Ureter (tissue), 1 donor: ENCODE data around the gene LYVE1. TPM values are rescaled to one million over a fixed set of nuclear protein-coding genes. Genes with fewer than 3 reads are reported as not detected.

Experiments
- DNase-seq: peaks from one replicate; pipeline ENCODE4 v3.0.0-alpha.2; 2020; ENCODE audit warnings: low spot score
- total RNA-seq: library from RNA; stranded (reverse); gene quantifications from one replicate; pipeline ENCODE4 v1.2.4, GENCODE V29; 2023
- donor health status: DM: yes; HTN: yes; CAD: no.

LYVE1 gene
- total RNA-seq, 1 donor from 2014 or later, result 30.8 TPM

DNA sequence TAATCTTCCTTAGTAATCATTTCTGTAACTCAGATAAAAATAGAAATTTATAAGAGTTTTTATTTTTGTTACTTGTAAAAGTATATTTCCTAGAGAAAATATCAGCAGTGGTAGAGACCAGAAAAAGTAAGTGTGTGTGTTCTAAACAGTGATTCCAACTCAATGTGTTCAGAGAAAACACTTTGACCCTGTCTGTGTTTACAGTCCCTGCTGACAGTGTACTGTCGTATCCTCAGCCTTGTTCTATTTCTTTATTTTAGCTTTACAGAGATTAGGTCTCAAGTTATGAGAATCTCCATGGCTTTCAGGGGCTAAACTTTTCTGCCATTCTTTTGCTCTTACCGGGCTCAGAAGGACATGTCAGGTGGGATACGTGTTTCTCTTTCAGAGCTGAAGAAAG, 10.2 kb downstream of the LYVE1 start:
- no peak for DNase-seq

DNA sequence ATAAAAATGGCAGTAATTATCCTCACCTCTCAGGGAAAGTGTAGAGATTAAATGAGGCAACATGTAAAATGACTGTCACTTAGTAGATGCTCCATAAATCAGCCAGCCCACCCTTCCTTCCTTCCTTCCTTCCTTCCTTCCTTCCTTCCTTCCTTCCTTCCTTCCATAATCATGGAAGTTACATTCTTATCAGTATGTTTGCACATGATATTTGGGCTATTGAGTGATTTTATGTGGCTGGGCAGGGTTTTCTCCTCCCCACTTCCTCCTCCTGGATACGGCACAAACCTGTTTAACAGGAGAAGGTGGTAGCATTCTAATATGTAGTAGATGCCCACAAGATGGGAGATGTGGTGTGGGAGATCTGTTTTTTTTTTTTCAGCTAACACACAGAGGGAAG, 11.9 kb downstream of the LYVE1 start:
- no peak for DNase-seq

DNA sequence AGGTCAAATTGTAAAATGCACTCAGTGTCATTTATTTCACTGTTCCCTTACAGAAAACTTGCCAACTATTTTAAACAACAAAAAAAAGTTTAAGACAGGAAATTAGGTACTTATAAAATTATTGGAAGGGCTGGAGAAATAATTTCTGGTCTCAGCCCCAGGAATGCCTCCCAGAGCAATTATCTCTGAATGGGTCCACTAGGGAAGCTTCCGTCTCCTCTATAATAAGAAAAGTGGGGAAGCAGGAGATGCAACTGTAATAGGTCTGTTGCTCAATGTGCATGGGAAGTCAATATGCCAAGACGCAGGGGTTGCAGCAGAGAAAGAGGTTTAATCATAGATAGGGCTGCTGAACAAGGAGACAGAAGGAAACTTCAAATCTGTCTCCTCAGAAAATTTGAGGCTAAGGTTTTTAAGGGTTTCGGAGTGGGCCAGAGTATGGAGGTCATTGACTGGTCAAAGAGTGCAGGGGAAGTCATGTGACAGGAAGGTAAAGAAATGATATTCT, 16.6 kb downstream of the LYVE1 start:
- DNase-seq, result no peak

DNA sequence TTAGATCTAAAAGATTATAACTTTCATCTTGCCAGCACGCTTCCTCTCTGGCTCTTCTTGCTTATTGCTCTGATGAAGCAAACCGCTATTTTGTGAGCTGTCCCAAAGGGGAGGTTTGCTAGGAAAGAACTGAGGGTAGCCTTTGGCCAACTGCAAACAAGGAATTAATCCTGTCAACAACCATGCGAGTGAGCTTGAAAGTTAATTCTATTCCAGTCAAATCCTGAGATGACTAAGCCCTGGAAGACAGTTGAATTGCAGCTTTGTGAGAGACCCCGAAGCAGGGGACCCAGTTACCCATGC, 17.2 kb downstream of the LYVE1 start:
- no peak for DNase-seq

DNA sequence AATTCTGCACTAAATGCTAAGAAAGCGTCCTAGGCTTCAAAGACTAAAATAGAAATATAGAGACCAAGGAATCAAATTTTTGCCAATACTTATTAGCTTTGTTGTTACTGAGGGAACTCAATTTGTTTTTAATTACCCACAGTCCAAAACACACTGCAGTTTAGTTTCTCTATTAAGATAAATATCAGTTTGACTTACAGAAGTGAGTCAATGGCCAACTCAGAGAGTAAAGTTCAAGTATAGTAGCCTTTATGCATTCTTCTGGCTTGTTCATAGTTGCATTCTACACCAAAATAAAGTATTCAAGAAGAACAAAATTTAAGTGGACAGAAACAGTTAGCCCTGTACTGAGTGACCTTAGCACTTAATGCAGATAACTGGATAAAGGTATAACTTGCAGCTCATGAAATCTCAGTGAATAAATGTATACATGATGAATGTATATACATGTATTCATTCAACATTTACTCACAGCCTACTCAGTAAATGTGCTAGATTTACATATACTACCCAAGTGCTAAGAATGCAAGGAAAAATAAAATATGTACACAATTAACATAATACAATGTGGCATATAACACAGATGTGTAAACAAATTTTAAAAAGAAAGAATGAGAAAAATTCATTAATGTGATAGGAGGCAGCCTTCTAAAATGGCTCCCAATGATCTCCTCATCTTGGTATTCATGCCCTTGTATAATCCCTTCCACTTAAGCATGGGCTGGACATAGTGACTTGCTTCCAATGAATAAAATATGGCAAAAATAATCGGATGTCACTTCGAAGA, 17.8 kb downstream of the LYVE1 start:
- DNase-seq, result no peak

DNA sequence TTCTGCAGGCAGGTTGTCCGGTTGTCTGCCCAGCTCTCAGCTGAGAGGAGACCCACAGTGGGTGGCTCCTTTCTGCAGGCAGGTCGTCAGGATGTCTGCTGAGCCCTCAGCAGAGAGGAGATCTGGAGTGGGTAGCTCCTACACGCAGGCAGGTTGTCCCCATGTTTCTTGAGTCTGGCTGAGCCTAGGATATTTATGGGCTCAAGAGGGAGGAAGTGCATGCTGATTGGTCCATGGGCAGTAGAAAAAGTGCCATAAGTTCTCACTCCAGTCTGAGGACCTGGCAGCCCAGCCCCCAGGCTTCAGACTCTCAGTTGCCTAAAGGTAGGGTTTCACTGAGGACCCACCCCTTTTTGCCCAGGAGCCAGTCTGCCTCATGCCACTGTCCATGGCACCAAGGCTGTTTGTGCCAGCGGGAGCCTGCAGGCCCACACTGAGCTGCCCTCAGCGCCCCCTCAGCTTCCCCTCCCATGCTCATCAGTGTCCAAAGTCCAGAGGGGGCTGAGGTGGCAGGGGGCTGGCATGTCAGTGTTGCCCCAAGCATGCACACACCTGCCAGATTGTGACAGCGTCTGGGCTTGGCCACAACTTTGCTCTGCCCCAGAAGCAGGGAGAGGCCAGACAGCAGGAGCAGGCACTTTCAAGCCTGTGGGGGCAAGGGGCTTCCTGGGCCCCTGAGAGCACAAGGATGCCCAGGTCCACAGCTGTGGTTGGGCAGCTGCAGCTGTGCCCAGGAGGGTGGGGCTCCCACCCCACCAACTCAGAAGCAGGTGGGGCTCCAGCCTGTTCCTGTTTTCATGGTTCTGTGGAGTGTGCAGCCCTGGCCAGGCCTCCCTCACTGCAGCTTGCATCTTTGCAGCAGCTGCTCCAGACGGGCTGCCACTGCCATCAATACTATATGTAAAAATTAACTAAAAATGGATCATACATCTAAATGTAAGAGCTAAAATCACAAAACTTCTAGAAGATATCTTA, 23.7 kb downstream of the LYVE1 start:
- DNase-seq, result no peak

DNA sequence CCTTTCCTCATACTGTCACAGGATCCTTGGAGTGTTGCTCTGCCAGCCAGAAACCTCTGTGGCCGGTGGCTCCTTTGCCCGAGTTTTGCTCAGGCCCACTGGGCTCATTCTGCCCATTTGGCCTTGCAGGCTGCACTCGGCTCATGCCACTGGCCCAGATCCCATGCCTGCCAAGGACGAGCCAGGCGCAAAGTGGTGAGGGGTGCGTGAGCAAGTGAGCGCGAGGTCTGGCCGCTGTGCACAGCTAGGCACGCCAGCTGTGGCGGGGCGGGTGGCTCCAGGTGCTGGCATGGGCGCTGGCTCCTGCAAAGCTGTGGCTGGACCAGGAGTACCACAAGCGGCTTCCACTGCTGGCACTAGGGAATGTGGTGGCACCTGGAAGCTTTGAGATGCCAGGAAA, 24.7 kb downstream of the LYVE1 start:
- DNase-seq, result no peak

DNA sequence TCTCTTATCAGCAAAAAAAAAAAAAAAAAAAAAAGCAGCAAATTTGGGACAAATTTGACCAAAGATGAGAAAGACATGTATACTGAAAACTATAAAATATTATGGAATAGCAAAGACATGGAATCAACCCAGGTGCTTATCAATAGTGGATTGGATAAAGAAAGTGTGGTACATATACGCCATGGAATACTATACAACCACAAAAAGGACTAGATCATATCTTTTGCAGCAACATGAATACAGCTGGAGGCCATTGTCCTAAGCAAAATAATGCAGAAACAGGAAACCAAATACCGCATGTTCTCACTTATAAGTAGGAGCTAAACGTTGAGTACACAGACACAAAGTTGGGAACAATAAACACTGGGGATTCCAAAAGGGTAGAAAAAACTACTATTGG, 25.7 kb downstream of the LYVE1 start:
- DNase-seq, result no peak

DNA sequence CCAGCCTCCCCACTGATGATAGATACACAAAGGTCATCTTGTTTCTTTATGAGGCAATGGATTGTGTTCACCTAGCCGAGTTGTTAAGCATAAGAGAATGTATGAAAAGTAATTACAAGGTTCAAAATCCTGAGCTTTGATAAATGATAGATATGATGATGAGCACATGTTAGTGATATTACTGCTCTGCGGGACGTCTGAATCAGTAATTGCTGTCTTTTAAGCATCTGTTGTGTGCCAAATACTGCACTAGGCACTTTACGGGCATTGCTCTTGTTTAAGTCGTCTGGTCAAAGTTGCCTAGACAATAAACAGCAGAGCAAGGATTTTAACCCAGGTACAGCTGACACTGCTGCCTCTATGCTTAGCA, 26.9 kb downstream of the LYVE1 start:
- DNase-seq, result no peak

DNA sequence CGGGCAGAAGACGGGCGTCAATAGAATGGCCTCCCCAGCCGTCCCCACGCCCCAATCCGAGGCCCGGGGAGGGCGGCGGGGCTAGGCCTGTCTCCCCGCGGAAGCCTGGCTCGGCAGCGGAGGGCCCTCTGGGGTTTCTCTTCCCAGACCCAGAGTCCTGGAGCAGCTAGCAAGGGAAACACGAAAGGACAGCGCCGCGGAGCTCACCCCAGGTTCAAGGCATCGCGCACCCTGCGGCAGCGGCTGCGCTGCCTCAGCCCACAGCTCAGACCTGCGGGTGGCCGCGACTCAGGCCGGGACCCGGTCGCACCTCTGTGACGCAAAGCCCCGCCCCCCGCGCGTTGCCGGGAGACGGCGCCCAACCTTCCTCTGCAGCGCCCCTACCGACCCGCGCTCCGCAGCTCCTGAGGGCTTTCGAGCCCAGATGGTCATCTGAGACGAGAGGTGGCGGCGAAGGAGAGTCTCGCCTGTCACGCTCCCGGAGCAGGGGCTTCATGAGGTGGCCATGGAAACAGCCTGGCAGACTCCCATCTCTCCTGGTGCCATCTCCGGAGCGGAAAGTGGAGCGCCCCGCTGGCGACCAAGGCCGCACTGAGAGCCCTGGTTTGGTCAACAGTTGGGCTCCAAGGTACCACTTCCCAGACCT, 27.4 kb downstream of the LYVE1 start, which contains the start of gene RNF141:
Gene RNF141, minus strand, starts transcription at position 273 of the 646 bp plus-strand sequence. CDS start 7,029 bp downstream, outside the sequence.
- DNase-seq, result peak; percentile 96

DNA sequence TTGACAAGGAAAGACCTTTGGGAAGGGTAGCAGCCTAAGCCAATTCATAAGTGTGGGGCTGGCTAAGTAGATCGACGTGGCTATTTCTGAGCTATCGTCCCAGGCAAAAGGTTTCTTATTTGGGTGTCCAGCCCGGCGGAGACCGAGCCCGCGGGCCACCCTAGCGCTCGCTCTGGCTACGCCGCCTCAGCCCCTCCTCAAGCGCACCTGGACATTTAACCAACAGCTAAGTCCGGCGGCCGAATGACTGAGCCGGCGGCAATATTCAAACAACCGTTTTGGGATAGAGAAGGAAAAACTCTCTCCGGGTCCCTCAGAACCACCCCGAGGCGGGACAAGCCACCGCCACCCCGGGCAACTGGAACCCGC, 27.9 kb downstream of the LYVE1 start:
- peak; percentile 54 for DNase-seq

DNA sequence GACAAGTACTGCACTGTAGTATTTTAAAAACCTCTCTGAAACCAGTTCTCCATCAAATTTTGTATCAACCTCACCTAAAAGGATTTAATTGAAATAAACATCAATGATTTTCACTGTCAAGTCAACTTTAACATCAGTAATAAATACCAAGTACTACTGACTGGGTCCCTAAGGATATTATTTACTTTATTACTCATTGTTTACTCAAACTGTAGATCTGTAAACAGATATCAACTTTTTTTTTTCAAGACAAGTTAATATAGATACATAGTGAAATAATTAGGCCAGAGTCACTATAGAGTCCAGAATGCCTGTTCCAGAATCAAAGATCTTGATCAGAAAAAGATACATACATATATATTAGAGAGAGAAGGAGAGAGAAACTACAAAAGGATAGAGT, 29.1 kb downstream of the LYVE1 start:
- DNase-seq, result no peak

DNA sequence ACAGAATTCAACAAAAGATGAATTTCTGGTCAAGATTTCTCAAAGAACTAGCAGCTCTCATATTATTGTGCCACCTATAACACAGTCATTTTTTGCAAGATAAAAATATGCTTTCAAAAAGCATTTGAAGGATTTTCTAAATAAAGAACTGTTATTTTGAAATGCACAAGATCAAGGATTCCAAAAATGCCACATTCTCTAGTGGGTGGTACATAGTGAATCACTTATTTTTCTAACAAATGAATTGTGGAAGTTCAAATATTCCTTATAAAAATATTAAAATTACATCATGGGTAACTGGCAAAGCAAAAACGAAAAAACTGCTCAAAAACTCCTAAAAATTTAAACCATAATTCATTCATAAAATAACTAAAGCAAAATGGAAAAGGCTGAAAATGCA, 29.5 kb downstream of the LYVE1 start:
- no peak for DNase-seq

DNA sequence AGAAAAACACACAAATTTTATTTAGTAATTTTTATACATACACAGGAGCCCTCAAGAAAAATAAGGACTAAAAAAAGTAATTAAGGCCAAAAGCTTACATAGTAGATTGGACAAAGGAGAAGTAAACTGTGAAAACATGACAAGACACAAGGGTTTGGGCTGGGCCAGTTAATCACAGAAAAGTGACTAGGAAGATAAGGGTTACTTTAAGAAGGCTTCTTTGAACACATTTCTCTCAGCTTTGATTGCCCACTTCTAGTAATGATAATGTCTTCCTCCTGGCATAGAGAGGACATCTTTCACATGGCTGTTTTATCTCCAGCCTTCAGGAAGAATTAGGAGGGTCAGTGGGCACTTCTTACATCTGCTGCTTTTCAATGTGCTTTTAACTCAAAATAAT, 30.9 kb downstream of the LYVE1 start:
- no peak for DNase-seq

DNA sequence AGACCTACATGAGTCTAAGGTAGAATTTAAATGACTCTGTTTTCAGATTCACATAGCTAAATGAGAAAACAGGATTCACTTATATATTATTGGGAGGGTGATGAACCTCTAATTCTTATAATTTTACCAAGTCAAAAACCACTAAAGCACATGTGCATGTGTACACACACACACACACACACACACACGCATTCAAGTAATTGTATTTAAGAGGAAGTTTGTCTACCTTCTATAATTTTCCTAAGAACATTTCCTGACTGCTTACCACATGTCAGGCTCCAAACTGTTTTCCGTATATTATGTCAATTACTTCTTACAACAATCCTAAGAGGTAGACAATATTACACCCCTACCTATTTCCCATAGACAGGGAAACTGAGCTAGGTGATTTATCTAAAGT, 34.1 kb downstream of the LYVE1 start:
- no peak for DNase-seq

DNA sequence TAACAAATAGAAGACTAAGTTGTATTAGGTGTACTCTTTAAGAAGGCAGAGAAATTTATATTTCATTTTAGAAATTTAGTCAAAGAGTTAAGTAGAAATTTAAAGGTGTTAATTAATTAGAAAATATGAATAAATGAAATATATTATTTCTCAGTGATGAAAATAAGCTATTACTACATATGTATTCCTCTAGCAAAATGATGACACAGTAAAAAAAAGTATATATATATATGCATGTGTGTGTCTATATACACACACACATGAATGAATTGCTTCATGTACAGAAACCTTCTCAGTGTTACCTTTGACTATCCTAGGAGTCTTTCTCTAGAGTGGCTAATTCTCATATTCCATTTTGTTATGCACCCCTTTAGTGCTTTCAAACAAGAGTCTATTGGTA, 35.1 kb downstream of the LYVE1 start:
- no peak for DNase-seq

DNA sequence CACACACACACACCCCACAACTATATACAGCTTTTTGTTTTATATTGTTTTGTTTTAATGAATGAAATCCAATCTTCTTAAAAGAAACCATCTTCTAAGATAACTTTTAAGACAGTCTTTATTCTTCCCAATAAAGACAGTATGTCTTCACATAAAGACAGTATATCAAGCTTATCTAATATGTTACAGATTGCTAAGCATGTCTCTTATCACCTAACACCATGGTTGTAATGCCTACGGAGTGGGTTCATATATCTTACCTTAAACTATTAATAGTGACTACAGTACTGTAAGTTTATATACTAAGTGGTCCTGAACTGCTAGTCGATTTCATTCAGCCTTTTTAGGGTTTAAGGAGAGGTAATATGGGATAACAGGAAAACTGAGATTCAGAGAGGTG, 35.9 kb downstream of the LYVE1 start:
- DNase-seq, result no peak

DNA sequence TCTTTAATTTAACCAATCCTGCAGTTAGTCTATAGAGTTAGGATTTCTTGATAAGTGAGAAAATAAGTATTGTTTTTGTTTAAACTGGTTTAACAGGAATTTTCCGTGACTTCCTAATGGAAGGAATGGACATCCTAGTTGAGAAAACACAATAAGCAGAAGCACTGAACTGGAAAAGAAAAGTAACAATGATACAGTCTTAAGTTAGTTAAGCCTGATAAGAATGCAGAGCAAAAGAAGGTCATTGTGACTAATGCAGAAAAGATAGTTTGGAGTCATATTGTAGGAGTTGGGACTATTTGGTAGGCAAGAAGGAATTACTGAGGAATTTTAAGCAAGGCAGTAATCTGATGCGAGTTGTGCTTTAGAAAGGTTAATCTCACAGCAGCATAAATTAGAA, 39.2 kb downstream of the LYVE1 start:
- DNase-seq, result no peak

DNA sequence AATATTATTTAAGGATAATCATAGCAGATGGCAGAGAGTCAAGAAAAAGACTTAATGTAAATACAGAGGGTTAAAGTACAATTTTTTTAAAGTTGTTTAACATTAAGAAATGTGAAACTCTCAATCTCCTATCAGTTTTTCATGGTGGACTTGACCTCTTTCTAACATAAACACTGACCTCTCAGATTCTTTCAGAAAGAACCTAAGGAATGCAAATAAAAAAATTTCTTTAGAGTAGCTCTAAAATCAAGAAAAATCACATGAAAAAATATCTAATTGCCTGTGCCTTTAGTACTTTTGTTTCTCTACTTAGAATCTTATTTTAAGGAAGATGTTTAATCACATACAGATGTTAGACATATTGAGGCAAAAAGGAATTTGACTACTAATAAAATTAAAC, 40.3 kb downstream of the LYVE1 start:
- DNase-seq, result no peak

DNA sequence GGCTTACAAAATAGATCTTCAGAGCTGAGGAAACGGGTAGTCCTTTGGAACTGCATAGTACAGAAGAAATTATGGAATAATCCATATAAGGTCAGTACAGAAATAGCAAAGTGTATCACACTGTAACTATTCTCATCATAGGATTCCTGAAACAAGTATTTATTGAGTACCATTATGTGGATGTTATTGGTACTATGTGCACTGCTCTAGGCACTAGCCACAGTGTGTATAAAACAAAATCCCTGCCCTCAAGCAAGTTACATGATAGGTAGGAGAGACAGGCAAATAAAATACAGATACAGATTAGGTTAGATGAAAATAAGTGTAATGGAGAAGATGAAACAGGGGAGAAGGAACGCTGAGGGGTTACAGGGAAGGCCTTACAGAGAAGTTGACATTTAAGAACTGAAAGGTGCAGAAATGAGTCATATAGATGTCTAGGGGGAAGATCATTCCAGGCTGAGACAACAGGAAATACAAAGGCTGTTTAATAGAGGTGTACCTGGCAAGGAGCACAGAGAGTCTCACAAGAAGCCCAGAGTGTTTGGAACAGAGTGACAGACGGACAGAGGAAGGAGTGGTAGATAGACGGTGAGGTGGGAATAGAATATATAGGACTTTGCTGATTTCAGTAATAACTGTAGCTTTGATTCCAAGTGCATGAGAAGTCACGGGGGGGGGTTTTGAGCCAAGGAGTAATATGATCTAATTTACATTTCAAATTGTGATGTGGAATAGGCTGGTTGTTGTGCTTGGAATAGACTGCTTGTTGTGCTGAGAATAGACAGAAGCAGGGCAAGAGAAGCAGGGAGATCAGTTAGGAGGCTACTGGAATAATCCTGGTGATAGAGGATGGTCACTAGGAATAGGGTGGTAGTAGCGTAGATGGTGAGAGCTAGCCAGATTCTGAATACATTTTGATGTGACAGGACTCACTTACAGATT, 41.2 kb downstream of the LYVE1 start:
- no peak for DNase-seq

DNA sequence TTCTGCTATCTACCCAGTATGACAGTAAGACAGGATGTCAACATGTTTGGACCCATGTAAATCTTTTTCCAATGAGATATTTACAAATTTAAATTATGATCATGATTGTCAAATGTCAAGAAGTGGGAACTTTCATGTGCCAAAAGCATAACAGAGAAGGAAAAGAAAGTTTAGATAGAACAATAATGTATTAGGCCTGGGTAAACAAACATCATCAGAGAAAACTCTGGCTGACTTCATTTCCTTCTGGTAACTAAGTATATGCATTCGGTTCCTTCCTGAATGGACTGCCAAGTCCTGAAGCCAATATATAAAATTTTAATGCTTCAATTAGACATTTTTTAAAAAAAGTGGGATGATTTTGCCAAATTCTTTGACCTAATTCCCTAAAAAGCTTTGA, 44.0 kb downstream of the LYVE1 start:
- DNase-seq, result no peak
